ENCODE results near the gene PARD3. TPM values are rescaled to one million over a fixed set of nuclear protein-coding genes. Genes with fewer than 3 reads are reported as not detected.

The PARD3 gene
- total and polyA plus RNA-seq, 2 donors (not counting 3 experiments of a cell fraction or from before 2014, with no cell fraction given), result 7.3 to 24.1 TPM

DNA sequence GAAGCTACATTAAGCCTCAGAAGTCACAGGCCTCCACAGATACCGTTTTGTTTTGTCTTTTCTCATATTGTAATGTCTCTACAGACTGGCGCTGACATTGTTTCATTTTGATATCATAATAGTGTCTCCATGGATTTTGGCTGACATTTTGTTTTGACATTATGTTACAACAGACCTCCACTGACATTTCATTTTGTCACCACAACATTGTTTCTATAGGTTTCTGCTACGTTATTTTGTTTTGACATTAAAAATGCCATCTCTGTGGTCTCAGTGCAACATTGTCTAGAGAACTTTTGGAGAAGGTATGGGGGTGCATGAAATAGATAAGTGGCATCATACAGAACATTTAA is 666.8 kb downstream of the PARD3 start:
- no peak for FAIRE-seq
- BruUV-seq (replicated peaks), result no TSS peak
- H3K79me2 ChIP-seq (ENCODE audit: control insufficient read depth, insufficient read depth, low read length), result no peaks in the 10 kb centered on the region

DNA sequence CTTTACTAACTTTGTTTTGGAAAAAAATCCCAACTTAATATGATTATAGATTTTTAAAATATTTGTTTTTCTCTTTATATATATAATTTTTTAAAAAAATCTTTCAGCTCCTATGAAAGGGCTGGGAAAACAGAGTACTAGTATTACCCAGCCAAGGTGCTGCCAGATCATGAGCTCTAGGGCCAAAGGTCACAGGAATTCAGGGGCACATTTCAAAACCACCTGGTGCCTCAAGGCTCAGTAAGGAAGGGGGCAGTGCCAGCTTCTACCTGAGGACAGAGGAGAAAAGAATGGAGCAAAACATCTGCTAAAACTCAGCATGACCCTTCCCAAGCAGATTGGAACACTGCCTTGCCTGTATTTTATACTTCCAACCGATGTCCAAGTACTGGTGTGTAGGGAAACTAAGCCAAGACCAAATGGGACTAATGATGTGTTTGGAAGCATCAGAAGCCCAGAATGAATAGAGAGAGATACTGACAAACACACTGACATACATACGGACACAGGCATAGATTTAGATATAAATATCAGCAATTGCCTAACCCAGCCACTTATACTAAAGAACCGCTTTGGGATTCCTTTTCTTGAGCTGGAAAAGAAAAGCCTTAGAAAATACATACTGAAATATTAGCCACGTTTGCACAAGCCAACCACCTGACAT is 667.3 kb downstream of the PARD3 start:
- no peaks in the 10 kb centered on the region for H3K9me3 ChIP-seq (replicated peaks; ENCODE audit: control insufficient read depth, insufficient read depth, low read length)
- intact Hi-C loops (cut with micrococcal nuclease), result no loop called here
- H3K4me2 ChIP-seq (ENCODE audit: insufficient read depth, low read length), result no peak overlapping the region
- H3K79me2 ChIP-seq (ENCODE audit: control insufficient read depth, insufficient read depth, low read length), result no peaks in the 10 kb centered on the region
- dilution Hi-C loops (cut with MboI; ENCODE audit: extremely low pct_ligation_motif_present, low sequenced_read_pairs), result no loop called here
- ChIA-PET POLR2A (no interaction called here), CTCF (interaction anchor here (0.6 kb wide), 1 partner anchor 480 kb away, joined by 3 read pairs; no protein-coding TSS in a partner anchor)
- no peak overlapping the region for H3K27ac ChIP-seq (ENCODE audit: insufficient read depth, low read depth, low read length)
- no peak overlapping the region for H2AFZ ChIP-seq (ENCODE audit: low read depth, low read length)
- TF ChIP-seq POLR2A (IDR thresholded peaks at IDR 0.05; ENCODE audit: low read depth, low read length) (no peak), FOS (IDR thresholded peaks at IDR 0.05; ENCODE audit: borderline replicate concordance, insufficient read depth, low read length) (no peak), JUN (IDR thresholded peaks at IDR 0.05; ENCODE audit: borderline replicate concordance, insufficient read depth, insufficient read length, low read depth) (no peak), MAX (IDR thresholded peaks at IDR 0.05; ENCODE audit: insufficient read depth, insufficient read length) (no peak), GATA2 (IDR thresholded peaks at IDR 0.05; ENCODE audit: insufficient read depth, insufficient read length, low read depth, low read length) (no peak), POLR2AphosphoS5 (IDR thresholded peaks at IDR 0.05; ENCODE audit: insufficient read depth, low read depth, low read length) (no peak)
- H4K20me1 ChIP-seq (replicated peaks; ENCODE audit: control insufficient read depth, extremely low read depth, insufficient read depth, low read length), result no peaks in the 10 kb centered on the region
- H3K9me1 ChIP-seq (replicated peaks; ENCODE audit: control insufficient read depth, extremely low read depth, insufficient read depth, low read length), result no peaks in the 10 kb centered on the region
- FAIRE-seq (no peak), DNase-seq (ENCODE audit: low read depth, low spot score) (no peak)
- no TSS peak for BruUV-seq (replicated peaks)
- no peaks in the 10 kb centered on the region for H3K27me3 ChIP-seq (ENCODE audit: control insufficient read depth in 2 of 2, insufficient read depth in 2 of 2, low read length in 2 of 2)
- peaks cover 11% of the 10 kb centered on the region for H3K4me1 ChIP-seq (ENCODE audit: control insufficient read depth, extremely low read depth, insufficient read depth, low read length)
- H3K9ac ChIP-seq (replicated peaks; ENCODE audit: extremely low read depth, insufficient read depth, low read length), result no peak overlapping the region
- H3K36me3 ChIP-seq (ENCODE audit: control insufficient read depth in 2 of 2, extremely low read depth in 1 of 2, insufficient read depth in 2 of 2, low read length in 2 of 2), result no peaks in the 10 kb centered on the region
- no peak overlapping the region for H3K4me3 ChIP-seq (replicated peaks in 1 of 3; ENCODE audit: insufficient read depth in 1 of 3, low read depth in 1 of 3, low read length in 3 of 3)

More for the DNA sequence above, 666.8 kb downstream of the PARD3 start:
- Histone ChIP-seq H3K9me3 (replicated peaks; ENCODE audit: control insufficient read depth, insufficient read depth, low read length) (no peaks in the 10 kb centered on the region), H3K4me2 (ENCODE audit: insufficient read depth, low read length) (no peak overlapping the region), H3K9me1 (replicated peaks; ENCODE audit: control insufficient read depth, extremely low read depth, insufficient read depth, low read length) (no peaks in the 10 kb centered on the region), H3K9ac (replicated peaks; ENCODE audit: extremely low read depth, insufficient read depth, low read length) (no peak overlapping the region), H3K27me3 (ENCODE audit: control insufficient read depth in 2 of 2, insufficient read depth in 2 of 2, low read length in 2 of 2) (no peaks in the 10 kb centered on the region), H3K27ac (ENCODE audit: insufficient read depth, low read depth, low read length) (no peak overlapping the region), H4K20me1 (replicated peaks; ENCODE audit: control insufficient read depth, extremely low read depth, insufficient read depth, low read length) (no peaks in the 10 kb centered on the region), H3K4me3 (replicated peaks in 1 of 3; ENCODE audit: insufficient read depth in 1 of 3, low read depth in 1 of 3, low read length in 3 of 3) (no peak overlapping the region), H3K36me3 (ENCODE audit: control insufficient read depth in 2 of 2, extremely low read depth in 1 of 2, insufficient read depth in 2 of 2, low read length in 2 of 2) (no peaks in the 10 kb centered on the region), H2AFZ (ENCODE audit: low read depth, low read length) (no peak overlapping the region), H3K4me1 (ENCODE audit: control insufficient read depth, extremely low read depth, insufficient read depth, low read length) (peaks cover 11% of the 10 kb centered on the region)
- intact Hi-C loops (cut with micrococcal nuclease) (no loop called here), dilution Hi-C loops (cut with MboI; ENCODE audit: extremely low pct_ligation_motif_present, low sequenced_read_pairs) (no loop called here)
- CTCF ChIA-PET, result interaction anchor here (0.6 kb wide), 1 partner anchor 481 kb away, joined by 3 read pairs; no protein-coding TSS in a partner anchor
- DNase-seq (ENCODE audit: low read depth, low spot score), result no peak
- POLR2A ChIA-PET, result no interaction called here
- TF ChIP-seq POLR2AphosphoS5 (IDR thresholded peaks at IDR 0.05; ENCODE audit: insufficient read depth, low read depth, low read length), result no peak
